ENCODE results near the gene TIGD4.

GRCh38 chr4:152828122-152828521, 48.6 kb upstream of the TIGD4 start:
- no peak for TF ChIP-seq POLR2AphosphoS5 (IDR thresholded peaks at IDR 0.05; ENCODE audit: low read depth, low read length)
- TF ChIP-seq TAF1 (IDR thresholded peaks at IDR 0.05; ENCODE audit: borderline replicate concordance, insufficient read depth, low read length) = no peak
- TF ChIP-seq REST (IDR thresholded peaks at IDR 0.05; ENCODE audit: insufficient read depth in 1 of 2, low read depth in 2 of 2, low read length in 2 of 2) = no peak
- TF ChIP-seq SIN3A (IDR thresholded peaks at IDR 0.05; ENCODE audit: borderline replicate concordance, insufficient read depth, low read length) = no peak
- no peak for TF ChIP-seq FOXP2 (optimal IDR thresholded peaks at IDR 0.05; ENCODE audit: borderline replicate concordance, extremely low read depth, extremely low read length, insufficient read depth)
